HL-60 (cell line): ENCODE results near the gene UBE2V1.
A peak's percentile ranks its signal among the peaks of the same experiment; 100 is the strongest.

Experiments used
- GABPA ChIP-seq: IDR thresholded peaks from 2 replicates; pipeline ENCODE4 v1.6.1; 2012; ENCODE audit warnings: low read depth
- POLR2AphosphoS5 ChIP-seq: IDR thresholded peaks from 2 replicates; pipeline ENCODE4 v1.6.1; 2012; ENCODE audit warnings: low read depth
- SPI1 ChIP-seq: IDR thresholded peaks from 2 replicates; pipeline ENCODE4 v1.6.1; 2012; ENCODE audit warnings: low read depth, mild to moderate bottlenecking, borderline replicate concordance
- TF ChIP-seq, protein P1 (sequence below): IDR thresholded peaks from 2 replicates; pipeline ENCODE4 v1.6.1; 2012; ENCODE audit warnings: low read depth; ENCODE audit not compliant: insufficient replicate concordance
- TF ChIP-seq, protein P2 (sequence below): IDR thresholded peaks from one replicate; pipeline ENCODE4 v1.5.1; 2011; ENCODE audit warnings: low read length, control low read depth, inconsistent platforms; ENCODE audit not compliant: insufficient read depth

DNA sequence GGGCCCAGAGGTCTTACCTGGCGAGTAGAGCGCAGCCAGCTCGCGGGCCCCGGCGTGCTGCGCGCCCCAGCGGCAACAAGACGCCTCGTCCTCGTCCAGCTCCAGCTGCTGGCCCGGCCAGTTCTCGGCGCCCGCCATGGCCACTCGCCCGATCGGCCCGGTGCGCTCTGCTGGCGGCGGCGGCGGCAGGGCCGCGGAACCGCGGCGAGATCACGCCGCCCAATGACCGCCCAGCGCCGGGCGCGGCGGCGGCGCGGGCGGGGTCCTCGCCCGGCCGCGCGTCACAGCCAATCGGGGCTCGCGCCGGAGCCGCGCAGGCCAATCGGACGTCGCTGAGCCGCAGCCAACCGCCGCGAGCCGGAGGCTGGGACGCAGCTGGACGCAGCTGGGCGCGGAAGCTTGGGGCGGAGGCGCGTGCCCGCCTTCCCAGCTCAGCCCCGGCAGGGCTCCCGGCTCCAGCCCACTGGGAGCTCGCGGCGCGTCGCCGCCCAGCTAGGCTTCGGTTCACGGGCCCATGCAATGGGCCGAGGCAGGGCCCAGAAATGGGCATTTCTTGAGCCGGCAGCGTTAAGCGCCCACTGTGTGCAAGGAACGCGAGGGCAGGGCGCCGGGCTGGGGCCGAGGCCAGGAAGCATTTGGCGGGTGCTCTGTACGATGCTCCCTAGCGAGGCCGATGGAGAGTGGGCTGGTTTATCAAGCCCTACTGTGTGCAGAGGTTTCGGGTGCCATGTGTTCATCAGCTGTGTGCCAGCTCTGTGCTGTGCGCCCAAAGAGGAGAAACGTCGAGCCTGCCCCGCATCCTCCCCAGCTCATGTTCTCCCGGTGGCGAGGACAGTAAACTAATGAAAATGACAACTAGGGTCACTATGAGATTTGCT, 40.8 kb upstream of the UBE2V1 start, which contains the start of gene PEDS1:
- TF ChIP-seq, protein P1, sequence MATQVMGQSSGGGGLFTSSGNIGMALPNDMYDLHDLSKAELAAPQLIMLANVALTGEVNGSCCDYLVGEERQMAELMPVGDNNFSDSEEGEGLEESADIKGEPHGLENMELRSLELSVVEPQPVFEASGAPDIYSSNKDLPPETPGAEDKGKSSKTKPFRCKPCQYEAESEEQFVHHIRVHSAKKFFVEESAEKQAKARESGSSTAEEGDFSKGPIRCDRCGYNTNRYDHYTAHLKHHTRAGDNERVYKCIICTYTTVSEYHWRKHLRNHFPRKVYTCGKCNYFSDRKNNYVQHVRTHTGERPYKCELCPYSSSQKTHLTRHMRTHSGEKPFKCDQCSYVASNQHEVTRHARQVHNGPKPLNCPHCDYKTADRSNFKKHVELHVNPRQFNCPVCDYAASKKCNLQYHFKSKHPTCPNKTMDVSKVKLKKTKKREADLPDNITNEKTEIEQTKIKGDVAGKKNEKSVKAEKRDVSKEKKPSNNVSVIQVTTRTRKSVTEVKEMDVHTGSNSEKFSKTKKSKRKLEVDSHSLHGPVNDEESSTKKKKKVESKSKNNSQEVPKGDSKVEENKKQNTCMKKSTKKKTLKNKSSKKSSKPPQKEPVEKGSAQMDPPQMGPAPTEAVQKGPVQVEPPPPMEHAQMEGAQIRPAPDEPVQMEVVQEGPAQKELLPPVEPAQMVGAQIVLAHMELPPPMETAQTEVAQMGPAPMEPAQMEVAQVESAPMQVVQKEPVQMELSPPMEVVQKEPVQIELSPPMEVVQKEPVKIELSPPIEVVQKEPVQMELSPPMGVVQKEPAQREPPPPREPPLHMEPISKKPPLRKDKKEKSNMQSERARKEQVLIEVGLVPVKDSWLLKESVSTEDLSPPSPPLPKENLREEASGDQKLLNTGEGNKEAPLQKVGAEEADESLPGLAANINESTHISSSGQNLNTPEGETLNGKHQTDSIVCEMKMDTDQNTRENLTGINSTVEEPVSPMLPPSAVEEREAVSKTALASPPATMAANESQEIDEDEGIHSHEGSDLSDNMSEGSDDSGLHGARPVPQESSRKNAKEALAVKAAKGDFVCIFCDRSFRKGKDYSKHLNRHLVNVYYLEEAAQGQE = no peak
- no peak for TF ChIP-seq GABPA
- TF ChIP-seq, protein P2, sequence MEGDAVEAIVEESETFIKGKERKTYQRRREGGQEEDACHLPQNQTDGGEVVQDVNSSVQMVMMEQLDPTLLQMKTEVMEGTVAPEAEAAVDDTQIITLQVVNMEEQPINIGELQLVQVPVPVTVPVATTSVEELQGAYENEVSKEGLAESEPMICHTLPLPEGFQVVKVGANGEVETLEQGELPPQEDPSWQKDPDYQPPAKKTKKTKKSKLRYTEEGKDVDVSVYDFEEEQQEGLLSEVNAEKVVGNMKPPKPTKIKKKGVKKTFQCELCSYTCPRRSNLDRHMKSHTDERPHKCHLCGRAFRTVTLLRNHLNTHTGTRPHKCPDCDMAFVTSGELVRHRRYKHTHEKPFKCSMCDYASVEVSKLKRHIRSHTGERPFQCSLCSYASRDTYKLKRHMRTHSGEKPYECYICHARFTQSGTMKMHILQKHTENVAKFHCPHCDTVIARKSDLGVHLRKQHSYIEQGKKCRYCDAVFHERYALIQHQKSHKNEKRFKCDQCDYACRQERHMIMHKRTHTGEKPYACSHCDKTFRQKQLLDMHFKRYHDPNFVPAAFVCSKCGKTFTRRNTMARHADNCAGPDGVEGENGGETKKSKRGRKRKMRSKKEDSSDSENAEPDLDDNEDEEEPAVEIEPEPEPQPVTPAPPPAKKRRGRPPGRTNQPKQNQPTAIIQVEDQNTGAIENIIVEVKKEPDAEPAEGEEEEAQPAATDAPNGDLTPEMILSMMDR = no peak
- TF ChIP-seq SPI1 = no peak
- TF ChIP-seq POLR2AphosphoS5 = peak; percentile 82
